Prostate gland (tissue), 2 donors: ENCODE results near the gene TNS1.

ENCODE experiments used
- POLR2A ChIP-seq: fragments of 450-650 bp; IDR thresholded peaks from one replicate; pipeline ENCODE4 v1.6.1; 2016; ENCODE audit warnings: antibody characterized with exemption, mild to moderate bottlenecking
- TF ChIP-seq, protein P1 (sequence below), 4 experiments: fragments of 200-600 bp in 2 of 4; fragments of 450-650 bp in 2 of 4; sonication (generic) in 2 of 4; IDR thresholded peaks; 1 replicate in 3 of 4; 2 replicates in 1 of 4; pipeline ENCODE4 v1.5.1; 2016 to 2019; ENCODE audit warnings: antibody characterized with exemption in 4 of 4, mild to moderate bottlenecking in 2 of 4, moderate library complexity in 2 of 4

DNA sequence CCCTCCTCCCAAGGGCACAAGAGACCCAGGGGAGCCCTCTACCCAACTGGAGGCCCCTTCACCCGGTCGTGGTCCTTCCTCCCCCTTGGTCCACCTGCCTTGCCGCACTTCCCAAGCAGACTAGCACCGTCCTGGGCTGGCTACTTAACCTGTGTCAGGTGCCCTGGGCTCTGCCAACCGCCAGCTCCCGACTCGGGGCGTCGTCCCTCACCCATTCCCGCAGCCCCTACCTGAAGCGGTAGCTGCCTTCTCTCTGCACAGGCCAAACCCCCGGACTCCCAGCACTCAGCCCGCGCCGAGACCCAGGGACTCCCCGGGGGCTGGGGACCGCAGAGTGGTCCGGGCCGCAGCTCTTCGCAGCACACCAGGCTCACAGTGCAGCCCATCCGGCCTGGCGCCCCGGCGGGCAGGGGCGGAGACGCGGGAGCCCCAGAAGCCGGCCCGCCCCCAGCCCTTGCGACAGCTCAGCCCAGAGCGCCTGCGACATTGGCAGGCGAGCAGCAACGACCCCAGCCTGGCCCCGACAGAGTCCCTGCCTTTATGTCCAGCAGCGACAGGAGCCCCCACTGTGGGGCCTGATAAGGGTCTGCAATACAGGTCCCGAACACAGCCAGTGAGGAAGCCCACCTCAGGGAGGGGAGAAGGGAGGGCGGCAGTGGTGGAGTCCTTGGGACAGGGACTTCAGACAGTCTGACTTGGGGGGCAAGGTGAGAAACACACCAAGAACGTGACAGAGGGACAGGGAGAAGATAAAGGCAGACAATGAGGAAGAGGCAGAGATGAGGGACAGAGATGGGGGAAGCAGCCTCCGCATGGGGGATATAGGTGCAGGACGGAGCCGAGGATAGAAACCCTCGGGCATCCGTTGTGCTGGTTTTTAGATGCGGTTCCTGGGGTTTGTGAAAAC lies 31.0 kb upstream of the TNS1 start:
- TF ChIP-seq, protein P1, sequence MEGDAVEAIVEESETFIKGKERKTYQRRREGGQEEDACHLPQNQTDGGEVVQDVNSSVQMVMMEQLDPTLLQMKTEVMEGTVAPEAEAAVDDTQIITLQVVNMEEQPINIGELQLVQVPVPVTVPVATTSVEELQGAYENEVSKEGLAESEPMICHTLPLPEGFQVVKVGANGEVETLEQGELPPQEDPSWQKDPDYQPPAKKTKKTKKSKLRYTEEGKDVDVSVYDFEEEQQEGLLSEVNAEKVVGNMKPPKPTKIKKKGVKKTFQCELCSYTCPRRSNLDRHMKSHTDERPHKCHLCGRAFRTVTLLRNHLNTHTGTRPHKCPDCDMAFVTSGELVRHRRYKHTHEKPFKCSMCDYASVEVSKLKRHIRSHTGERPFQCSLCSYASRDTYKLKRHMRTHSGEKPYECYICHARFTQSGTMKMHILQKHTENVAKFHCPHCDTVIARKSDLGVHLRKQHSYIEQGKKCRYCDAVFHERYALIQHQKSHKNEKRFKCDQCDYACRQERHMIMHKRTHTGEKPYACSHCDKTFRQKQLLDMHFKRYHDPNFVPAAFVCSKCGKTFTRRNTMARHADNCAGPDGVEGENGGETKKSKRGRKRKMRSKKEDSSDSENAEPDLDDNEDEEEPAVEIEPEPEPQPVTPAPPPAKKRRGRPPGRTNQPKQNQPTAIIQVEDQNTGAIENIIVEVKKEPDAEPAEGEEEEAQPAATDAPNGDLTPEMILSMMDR (IDR thresholded peaks at IDR 0.05): no peak
- TF ChIP-seq POLR2A: peak; percentile 39
